KOPT-K1 (cell line): Measurements from ENCODE around the gene AFTPH.
"Not testable (repeated sequence)": the region's sequence is repeated elsewhere in the genome, so short reads cannot be mapped to it uniquely, and the experiment has no call there.

Experiments
- H3K27ac ChIP-seq: fragments of 200-600 bp; sonication (generic); 2 replicates; pipeline ENCODE4 v1.5.1; 2016; ENCODE audit warnings: antibody characterized with exemption, mild to moderate bottlenecking, low read depth, low read length; ENCODE audit not compliant: poor library complexity, severe bottlenecking
- H3K36me3 ChIP-seq: fragments of 200-600 bp; sonication (generic); 2 replicates; pipeline ENCODE4 v1.5.1; 2017; ENCODE audit warnings: antibody characterized with exemption, mild to moderate bottlenecking, low read length, moderate library complexity; ENCODE audit not compliant: insufficient read depth
- H3K9me3 ChIP-seq: fragments of 200-600 bp; sonication (generic); 2 replicates; pipeline ENCODE4 v1.5.1; 2017; ENCODE audit warnings: antibody characterized with exemption, low read length, mild to moderate bottlenecking; ENCODE audit not compliant: insufficient read depth, poor library complexity, severe bottlenecking

Gene AFTPH

GRCh38 chr2:64522843-64523428 is 1.2 kb upstream of the AFTPH start:
- Histone ChIP-seq H3K36me3 (no peaks in the 10 kb centered on the region), H3K9me3 (no peaks in the 10 kb centered on the region), H3K27ac (peak overlapping the region; percentile 80)

- no peaks in the 10 kb centered on the region for H3K36me3 ChIP-seq
- H3K9me3 ChIP-seq, result no peaks in the 10 kb centered on the region
- peak overlapping the region; percentile 80 for H3K27ac ChIP-seq
Observed at GRCh38 chr2:64524604-64525316, 632 bp downstream of the AFTPH start.

- Histone ChIP-seq H3K27ac (peak overlapping the region; percentile 80), H3K9me3 (no peaks in the 10 kb centered on the region), H3K36me3 (no peaks in the 10 kb centered on the region)
Observed at GRCh38 chr2:64525317-64525613, 1.1 kb downstream of the AFTPH start.

GRCh38 chr2:64526034-64526433 is 1.9 kb downstream of the AFTPH start:
- no peak overlapping the region for H3K27ac ChIP-seq
- no peaks in the 10 kb centered on the region for H3K36me3 ChIP-seq
- H3K9me3 ChIP-seq, result no peaks in the 10 kb centered on the region

GRCh38 chr2:64530946-64531345 is 6.8 kb downstream of the AFTPH start:
- H3K27ac ChIP-seq, H3K9me3 ChIP-seq, H3K36me3 ChIP-seq: not testable (repeated sequence)

GRCh38 chr2:64532030-64532429 is 7.9 kb downstream of the AFTPH start:
- Histone ChIP-seq H3K27ac (no peak overlapping the region), H3K9me3 (no peaks in the 10 kb centered on the region), H3K36me3 (no peaks in the 10 kb centered on the region)

GRCh38 chr2:64533882-64534281 is 9.8 kb downstream of the AFTPH start:
- no peaks in the 10 kb centered on the region for H3K36me3 ChIP-seq
- no peak overlapping the region for H3K27ac ChIP-seq
- H3K9me3 ChIP-seq, result no peaks in the 10 kb centered on the region

GRCh38 chr2:64534363-64534762 is 10.2 kb downstream of the AFTPH start:
- H3K27ac ChIP-seq, result no peak overlapping the region
- H3K9me3 ChIP-seq, result no peaks in the 10 kb centered on the region
- H3K36me3 ChIP-seq, result no peaks in the 10 kb centered on the region

- Histone ChIP-seq H3K27ac (no peak overlapping the region), H3K36me3 (no peaks in the 10 kb centered on the region), H3K9me3 (no peaks in the 10 kb centered on the region)
Observed at GRCh38 chr2:64535024-64535423, 10.9 kb downstream of the AFTPH start.

GRCh38 chr2:64537991-64538390 is 13.9 kb downstream of the AFTPH start:
- no peak overlapping the region for H3K27ac ChIP-seq
- H3K9me3 ChIP-seq, result no peaks in the 10 kb centered on the region
- no peaks in the 10 kb centered on the region for H3K36me3 ChIP-seq

- H3K9me3 ChIP-seq, result no peaks in the 10 kb centered on the region
- no peaks in the 10 kb centered on the region for H3K36me3 ChIP-seq
- no peak overlapping the region for H3K27ac ChIP-seq
Observed at GRCh38 chr2:64538764-64539433, 14.8 kb downstream of the AFTPH start.

GRCh38 chr2:64540615-64541014 is 16.5 kb downstream of the AFTPH start:
- H3K27ac ChIP-seq, result no peak overlapping the region
- H3K9me3 ChIP-seq, result no peaks in the 10 kb centered on the region
- H3K36me3 ChIP-seq, result no peaks in the 10 kb centered on the region

- Histone ChIP-seq H3K27ac (no peak overlapping the region), H3K9me3 (no peaks in the 10 kb centered on the region), H3K36me3 (no peaks in the 10 kb centered on the region)
Observed at GRCh38 chr2:64541547-64541946, 17.4 kb downstream of the AFTPH start.

- no peaks in the 10 kb centered on the region for H3K36me3 ChIP-seq
- H3K27ac ChIP-seq, result no peak overlapping the region
- no peaks in the 10 kb centered on the region for H3K9me3 ChIP-seq
Observed at GRCh38 chr2:64542071-64543007, 18.2 kb downstream of the AFTPH start.
